ENCODE results near the gene PDE6C. TPM values are rescaled to one million over a fixed set of nuclear protein-coding genes. Genes with fewer than 3 reads are reported as not detected.

PDE6C gene
- total and polyA plus RNA-seq, 2 of the 8 experiments (the other 6 are each of a cell fraction or from before 2014, with no cell fraction given): not detected

DNA sequence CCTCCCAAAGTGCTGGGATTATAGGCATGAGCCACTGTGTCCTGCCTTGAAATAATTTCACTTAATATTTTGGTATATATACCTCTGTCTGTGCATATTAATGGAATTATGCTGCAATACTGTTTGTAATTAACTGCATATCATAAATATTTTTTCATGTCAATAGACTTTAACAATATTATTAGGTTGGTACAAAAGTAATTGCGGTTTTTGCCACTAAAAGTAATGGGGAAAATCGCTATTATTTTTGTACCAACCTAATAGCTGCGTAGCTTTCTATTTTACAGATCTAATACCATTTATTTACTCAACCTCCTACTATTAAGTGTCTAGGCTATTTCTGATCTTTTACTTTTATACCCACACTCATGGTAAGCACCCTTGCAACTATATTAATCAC is 3.9 kb upstream of the PDE6C start (continued):
- TF ChIP-seq HDAC2 (IDR thresholded peaks at IDR 0.05; ENCODE audit: borderline replicate concordance in 1 of 2, low read depth in 2 of 2, low read length in 2 of 2) (no peak), CTBP2 (IDR thresholded peaks at IDR 0.05; ENCODE audit: borderline replicate concordance, insufficient read depth, insufficient read length, low read length) (no peak)

All from H1 (cell line).